Parathyroid adenoma (tissue), 2 donors: ENCODE measurements around the gene COL18A1.

Source experiments
- H2AFZ ChIP-seq: fragments of 300-600 bp; sonication (generic); one replicate; pipeline ENCODE4 v1.7.0; 2017; ENCODE audit warnings: antibody characterized with exemption, mild to moderate bottlenecking
- H3K27ac ChIP-seq: fragments of 300-600 bp; sonication (generic); one replicate; pipeline ENCODE4 v1.7.0; 2017
- H3K27me3 ChIP-seq: fragments of 300-600 bp; sonication (generic); one replicate; pipeline ENCODE4 v1.7.0; 2017; ENCODE audit warnings: low read length; ENCODE audit not compliant: control insufficient read depth, insufficient read depth
- H3K36me3 ChIP-seq: fragments of 300-600 bp; sonication (generic); one replicate; pipeline ENCODE4 v1.7.0; 2017; ENCODE audit warnings: low read length; ENCODE audit not compliant: control insufficient read depth, insufficient read depth
- H3K4me1 ChIP-seq: fragments of 300-600 bp; sonication (generic); one replicate; pipeline ENCODE4 v1.7.0; 2017; ENCODE audit warnings: control low read depth
- H3K4me2 ChIP-seq: fragments of 300-600 bp; sonication (generic); one replicate; pipeline ENCODE4 v1.7.0; 2017; ENCODE audit warnings: low read length
- H3K4me3 ChIP-seq: fragments of 300-600 bp; sonication (generic); one replicate; pipeline ENCODE4 v1.7.0; 2017; ENCODE audit warnings: low read depth, low read length
- H3K79me2 ChIP-seq: fragments of 300-600 bp; sonication (generic); one replicate; pipeline ENCODE4 v1.7.0; 2017; ENCODE audit warnings: control low read depth
- H3K9ac ChIP-seq: fragments of 300-600 bp; sonication (generic); one replicate; pipeline ENCODE4 v1.7.0; 2017; ENCODE audit warnings: mild to moderate bottlenecking
- H3K9me3 ChIP-seq: fragments of 300-600 bp; sonication (generic); one replicate; pipeline ENCODE4 v1.7.0; 2017; ENCODE audit warnings: low read length; ENCODE audit not compliant: control insufficient read depth
- TF ChIP-seq, protein P1 (sequence below): fragments of 300-600 bp; sonication (generic); IDR thresholded peaks from one replicate; pipeline ENCODE4 v1.7.0; 2017; ENCODE audit warnings: antibody characterized with exemption, mild to moderate bottlenecking
- donor health status: primary hyperparathyroidism.

Gene COL18A1

DNA sequence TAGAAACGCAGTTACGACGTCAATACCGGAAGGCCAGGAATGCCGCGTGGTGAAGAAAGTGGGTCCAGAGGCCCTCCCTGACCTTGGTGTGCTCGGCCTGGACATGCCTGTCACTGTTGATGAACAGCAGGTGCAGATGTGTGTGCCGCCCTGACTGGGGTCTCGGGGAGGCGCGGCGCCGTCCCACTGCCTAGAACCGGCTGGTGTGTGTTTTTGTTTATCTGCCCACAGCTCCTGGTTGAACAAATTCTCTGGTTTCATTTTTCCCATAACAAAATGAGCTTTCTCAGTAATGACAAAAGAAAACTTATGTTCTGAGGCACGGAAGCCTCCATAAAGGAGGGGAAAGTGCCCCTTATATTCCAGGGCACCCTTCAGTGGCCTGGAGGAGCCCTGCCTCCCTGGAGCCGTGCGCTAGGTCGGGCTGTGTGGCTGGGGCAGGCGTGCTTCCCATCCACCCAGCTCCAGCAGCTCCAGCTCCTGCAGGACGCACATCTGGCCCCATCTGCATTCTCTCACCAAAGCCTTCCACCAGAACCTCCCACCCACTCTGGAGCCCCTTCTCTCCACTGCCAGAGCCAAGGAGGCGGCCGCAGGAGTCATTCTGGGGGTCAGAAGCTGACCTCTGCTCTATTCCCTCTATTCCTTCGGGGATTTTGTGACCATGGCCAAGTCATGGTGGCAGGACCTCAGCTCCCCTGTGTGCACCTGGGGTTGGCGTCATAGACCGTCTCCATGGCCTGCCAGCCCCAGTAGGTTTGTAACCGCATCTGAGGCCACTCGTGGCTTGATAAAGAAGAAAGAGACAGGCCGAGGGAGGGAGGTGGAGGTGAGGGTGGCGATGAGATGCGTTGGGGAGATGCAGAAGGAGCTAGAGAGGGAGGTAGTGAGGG is 20.1 kb upstream of the COL18A1 start:
- H3K9ac ChIP-seq, result no peak overlapping the region
- TF ChIP-seq, protein P1, sequence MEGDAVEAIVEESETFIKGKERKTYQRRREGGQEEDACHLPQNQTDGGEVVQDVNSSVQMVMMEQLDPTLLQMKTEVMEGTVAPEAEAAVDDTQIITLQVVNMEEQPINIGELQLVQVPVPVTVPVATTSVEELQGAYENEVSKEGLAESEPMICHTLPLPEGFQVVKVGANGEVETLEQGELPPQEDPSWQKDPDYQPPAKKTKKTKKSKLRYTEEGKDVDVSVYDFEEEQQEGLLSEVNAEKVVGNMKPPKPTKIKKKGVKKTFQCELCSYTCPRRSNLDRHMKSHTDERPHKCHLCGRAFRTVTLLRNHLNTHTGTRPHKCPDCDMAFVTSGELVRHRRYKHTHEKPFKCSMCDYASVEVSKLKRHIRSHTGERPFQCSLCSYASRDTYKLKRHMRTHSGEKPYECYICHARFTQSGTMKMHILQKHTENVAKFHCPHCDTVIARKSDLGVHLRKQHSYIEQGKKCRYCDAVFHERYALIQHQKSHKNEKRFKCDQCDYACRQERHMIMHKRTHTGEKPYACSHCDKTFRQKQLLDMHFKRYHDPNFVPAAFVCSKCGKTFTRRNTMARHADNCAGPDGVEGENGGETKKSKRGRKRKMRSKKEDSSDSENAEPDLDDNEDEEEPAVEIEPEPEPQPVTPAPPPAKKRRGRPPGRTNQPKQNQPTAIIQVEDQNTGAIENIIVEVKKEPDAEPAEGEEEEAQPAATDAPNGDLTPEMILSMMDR, result no peak
- H3K9me3 ChIP-seq, result no peaks in the 10 kb centered on the region
- no peaks in the 10 kb centered on the region for H3K27me3 ChIP-seq
- H3K4me3 ChIP-seq, result no peak overlapping the region
- H3K79me2 ChIP-seq, result no peaks in the 10 kb centered on the region
- H3K36me3 ChIP-seq, result no peaks in the 10 kb centered on the region
- H3K4me2 ChIP-seq, result no peak overlapping the region
- H3K4me1 ChIP-seq, result no peaks in the 10 kb centered on the region
- H2AFZ ChIP-seq, result no peak overlapping the region
- H3K27ac ChIP-seq, result no peak overlapping the region

DNA sequence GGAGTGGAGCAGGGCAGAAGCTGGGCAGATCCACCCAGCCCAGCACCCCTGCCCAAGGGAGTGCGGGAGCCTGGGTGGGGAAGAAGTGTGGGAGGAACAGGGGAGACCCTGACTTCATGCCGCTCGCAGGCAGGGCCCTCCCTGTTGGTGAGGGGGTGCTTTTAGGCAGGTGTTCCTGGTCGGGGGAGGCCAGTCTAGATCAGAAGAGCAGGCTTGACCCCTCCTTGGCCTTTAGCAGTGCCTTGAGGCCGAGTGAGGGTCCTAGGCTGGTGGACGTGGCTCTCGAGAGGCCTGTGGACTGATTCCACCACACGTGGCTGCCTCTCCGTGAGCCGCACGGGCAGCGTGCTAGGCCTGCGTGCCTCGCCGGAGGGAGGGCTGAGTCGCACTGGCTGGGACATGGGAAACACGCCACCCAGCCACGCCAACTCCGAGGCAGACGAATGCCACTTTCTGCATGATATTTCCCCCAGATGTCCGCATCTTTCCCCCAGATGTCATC is 19.4 kb upstream of the COL18A1 start:
- Histone ChIP-seq H3K9ac (no peak overlapping the region), H3K27me3 (no peaks in the 10 kb centered on the region), H3K36me3 (no peaks in the 10 kb centered on the region), H3K9me3 (no peaks in the 10 kb centered on the region), H3K27ac (no peak overlapping the region), H3K4me3 (no peak overlapping the region), H3K4me1 (no peaks in the 10 kb centered on the region), H3K4me2 (no peak overlapping the region), H2AFZ (no peak overlapping the region), H3K79me2 (no peaks in the 10 kb centered on the region)
- TF ChIP-seq, protein P1, result no peak

DNA sequence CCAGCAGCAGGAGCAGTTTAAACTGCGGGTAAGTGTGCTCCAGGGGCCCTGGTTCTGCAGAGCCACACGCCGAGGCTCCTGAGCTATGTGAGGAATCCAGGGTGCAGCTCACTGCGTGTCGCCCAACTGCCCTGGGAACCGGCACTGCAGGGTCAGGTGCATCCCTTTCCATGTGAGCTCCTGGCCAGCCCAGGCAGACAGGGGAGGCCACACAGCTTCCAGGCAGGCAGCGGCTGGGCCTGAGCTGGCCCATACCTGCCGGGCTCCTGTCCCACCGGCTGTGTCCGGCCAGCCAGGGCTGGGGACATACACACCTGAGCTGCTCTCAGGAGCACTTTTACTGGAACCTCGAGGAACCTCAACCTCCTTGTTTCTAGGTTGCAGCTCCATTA is 18.6 kb upstream of the COL18A1 start:
- Histone ChIP-seq H3K9ac (no peak overlapping the region), H3K4me3 (no peak overlapping the region), H3K27ac (no peak overlapping the region), H3K4me1 (no peaks in the 10 kb centered on the region), H2AFZ (no peak overlapping the region), H3K36me3 (no peaks in the 10 kb centered on the region), H3K27me3 (no peaks in the 10 kb centered on the region), H3K4me2 (no peak overlapping the region), H3K79me2 (no peaks in the 10 kb centered on the region), H3K9me3 (no peaks in the 10 kb centered on the region)
- TF ChIP-seq, protein P1, result no peak

DNA sequence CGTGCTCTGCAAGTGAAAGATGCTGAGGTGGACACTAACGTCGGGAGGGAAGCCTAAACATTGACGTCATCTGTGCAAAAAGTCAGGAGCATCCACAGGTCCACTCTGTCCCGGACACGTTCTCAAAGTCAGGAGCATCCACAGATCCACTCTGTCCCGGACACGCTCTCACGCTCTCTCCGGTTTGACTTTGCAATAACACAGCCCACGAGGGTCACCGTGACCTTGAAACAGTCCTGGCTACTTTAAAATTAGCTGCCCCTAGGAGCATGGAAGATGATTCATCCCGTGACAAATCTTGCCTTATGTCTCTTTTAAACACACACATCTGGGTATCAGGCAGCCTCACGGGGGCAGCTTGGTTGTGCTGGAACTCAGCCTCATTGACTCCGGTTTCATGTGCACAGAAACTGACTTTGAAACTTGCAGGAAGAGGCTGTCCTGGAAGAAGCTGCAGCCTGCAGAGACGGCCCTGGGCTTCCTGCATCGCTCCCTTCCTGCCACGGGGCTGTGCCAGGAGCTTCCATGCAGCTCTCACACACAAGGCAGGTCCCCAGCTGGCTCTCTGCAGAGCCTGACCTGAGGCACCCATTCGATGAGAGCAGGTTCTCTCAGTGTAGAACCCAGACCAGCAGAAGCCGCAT is 18.1 kb upstream of the COL18A1 start:
- Histone ChIP-seq H3K9me3 (no peaks in the 10 kb centered on the region), H3K27me3 (no peaks in the 10 kb centered on the region), H3K36me3 (no peaks in the 10 kb centered on the region), H3K4me2 (no peak overlapping the region), H3K79me2 (no peaks in the 10 kb centered on the region), H3K27ac (no peak overlapping the region), H3K4me3 (no peak overlapping the region), H3K4me1 (no peaks in the 10 kb centered on the region), H3K9ac (no peak overlapping the region), H2AFZ (no peak overlapping the region)
- TF ChIP-seq, protein P1, result no peak
